HG02973 (cell line): Measurements from ENCODE around the gene EPHB2.

ENCODE experiments used
- ATAC-seq: cut with Tn5 transposase; IDR thresholded peaks from one replicate; pipeline ENCODE4 v1.9.1; 2021; ENCODE audit warnings: moderate library complexity; ENCODE audit not compliant: unreplicated experiment

EPHB2 gene

DNA sequence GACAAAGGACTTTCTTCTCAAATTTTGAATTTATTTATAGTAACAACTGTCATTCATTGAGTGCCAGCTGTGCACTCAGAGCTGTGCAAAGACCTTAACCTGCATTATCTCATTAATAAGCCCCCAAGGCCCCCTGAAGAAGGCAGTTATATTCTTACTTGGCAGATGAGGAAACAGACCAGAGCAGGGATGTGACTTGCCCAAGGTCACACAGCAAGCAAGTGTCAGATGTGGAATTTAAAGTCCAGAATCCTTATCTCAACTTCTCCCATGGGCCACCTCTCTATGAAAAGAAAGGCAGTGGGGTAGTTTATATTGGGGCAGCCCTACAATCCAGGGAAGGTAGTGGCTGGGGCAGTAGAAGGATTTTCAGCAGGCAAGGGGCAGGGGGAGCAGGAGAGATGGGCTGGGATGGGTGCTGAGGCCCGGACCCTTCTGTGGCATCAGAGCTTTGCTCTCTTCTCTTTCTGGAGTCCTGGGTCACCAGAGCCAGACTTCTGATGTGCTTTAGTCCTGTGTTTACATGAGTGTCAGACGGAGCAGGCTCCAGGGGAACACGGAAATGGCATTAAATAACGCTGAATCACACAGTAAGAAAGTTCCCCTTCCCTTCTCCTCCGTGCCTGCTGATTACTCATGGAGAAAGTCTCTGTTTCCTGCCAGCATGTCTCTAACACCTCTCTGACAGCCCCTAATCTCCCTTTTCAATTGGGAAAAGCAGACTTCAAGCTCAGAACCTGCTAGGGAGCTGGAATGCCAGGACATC, 39.5 kb downstream of the EPHB2 start:
- ATAC-seq, result no peak

DNA sequence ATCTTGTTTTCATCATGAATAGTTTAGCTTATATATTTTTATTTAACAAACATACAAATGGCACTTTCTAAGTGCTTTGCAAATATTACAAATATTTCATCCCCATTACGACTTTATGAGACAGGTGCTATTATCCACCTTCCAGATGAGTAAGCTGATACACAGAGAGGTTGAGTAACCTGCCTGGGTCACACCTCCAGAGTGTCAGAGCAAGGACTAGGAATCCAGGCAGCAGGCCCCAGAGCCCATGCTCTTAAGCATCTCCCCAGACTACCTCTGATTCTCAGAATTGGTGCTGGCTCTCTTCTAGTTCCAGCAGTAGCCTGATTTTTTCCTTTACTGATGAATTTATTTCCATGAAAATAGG, 40.0 kb downstream of the EPHB2 start:
- no peak for ATAC-seq

DNA sequence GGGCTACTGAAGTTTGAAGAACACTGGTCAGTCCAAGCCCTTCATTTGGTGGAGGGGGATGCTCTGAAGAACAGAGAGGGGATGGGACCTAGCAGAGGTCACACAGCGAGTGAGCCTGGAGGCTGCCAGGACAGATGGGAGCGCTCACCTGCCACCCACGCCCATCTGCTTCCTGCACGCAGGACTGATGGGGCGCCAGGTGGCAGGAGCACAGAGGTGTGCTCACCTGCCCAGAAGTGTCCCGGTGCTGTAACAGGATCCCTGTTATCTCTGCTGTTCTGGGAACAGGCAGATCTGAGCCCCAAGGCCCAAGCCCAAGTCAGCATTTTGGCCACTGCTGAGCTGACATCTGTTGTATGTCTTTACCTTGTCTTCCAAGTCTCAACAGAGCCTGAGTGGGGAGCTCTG, 40.5 kb downstream of the EPHB2 start:
- no peak for ATAC-seq

DNA sequence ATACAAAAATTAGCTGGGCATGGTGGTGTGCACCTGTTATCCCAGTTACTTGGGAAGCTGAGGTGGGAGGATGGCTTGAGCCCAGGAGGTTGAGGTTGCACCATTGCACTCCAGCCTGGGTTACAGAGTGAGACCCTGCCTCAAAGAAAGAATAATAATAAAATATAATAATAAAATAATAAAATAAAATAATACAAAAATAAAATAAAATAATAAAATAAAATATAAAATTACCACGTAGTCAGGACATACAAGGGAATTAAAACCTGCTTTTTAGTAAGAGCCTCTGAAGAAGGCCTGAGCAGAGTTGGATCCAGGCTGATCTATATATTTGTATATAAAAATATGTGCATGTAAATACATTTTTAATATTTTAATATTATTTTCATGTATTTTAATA, 41.7 kb downstream of the EPHB2 start:
- no peak for ATAC-seq

DNA sequence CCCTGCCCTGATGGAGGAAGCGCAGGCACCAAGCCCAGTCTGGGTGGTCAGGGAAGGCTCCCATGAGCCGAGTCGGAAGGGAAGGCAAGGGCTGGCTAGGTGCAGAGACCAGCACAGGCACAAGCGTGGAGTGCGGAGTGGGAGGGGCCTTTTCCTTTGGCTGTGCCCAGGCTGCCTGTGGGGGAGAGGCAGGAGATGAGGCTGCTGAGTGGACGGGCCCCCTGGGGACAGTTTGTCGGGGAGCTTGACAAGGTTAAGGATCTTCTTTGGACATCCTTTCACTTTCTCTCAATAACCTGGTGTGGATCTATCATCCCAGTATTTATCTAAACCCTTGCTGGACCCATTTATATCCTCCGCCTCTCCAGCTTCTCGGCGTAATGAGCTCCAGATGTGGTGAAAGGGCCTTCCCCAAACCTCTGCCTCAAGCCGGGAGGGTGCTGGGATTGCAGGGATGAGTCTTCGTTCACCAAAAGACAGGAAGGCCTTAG, 42.9 kb downstream of the EPHB2 start:
- ATAC-seq, result no peak

DNA sequence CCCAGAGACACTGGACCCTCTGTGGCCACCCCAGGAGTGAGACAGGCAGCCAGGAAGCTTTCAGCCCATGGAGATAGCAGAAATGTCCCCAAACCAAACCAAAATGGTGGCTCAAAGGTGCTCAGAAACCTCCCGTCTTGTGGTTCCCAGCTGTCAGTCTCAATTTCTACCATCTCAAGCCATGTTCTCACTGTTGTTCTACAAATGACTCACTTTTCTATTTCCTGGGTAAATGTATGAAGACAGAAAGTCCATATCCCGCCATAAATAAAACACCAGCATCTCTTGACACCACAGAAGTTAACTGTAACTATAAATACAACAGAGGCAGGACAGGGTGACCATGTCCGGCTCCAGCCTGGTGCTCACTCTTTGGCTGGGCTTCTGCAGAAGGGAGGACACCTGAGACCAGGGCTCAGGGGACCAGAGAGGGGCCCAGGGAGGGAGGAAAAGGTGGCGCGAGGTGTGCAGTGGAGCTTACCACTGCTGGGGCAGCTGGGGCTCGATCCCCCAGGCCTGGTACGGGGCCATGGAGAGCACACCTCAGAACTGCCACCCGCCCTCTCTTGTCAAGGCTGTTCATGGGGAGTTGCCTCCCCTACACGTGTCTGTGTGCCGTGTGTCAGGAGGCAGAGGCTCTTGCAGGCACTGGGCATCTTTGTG, 43.6 kb downstream of the EPHB2 start:
- no peak for ATAC-seq

DNA sequence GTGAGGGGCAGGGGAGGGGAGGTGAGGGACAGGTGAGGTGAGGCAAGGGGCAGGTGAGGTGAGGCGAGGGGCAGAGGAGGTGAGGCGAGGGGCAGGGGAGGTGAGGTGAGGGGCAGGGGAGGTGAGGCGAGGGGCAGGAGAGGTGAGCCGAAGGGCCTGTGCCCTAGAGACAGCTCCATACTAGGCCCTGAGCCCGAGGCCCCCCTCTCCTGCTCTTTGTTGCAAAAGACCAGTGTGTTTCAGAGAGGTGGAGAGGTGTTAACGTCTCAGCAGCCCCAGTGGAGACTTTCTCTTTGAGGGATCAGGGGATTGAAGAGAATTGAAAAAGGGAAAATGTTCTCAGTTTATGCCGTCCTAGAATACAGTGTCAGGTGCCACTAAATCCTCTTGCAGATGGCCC, 44.2 kb downstream of the EPHB2 start:
- ATAC-seq, result no peak

DNA sequence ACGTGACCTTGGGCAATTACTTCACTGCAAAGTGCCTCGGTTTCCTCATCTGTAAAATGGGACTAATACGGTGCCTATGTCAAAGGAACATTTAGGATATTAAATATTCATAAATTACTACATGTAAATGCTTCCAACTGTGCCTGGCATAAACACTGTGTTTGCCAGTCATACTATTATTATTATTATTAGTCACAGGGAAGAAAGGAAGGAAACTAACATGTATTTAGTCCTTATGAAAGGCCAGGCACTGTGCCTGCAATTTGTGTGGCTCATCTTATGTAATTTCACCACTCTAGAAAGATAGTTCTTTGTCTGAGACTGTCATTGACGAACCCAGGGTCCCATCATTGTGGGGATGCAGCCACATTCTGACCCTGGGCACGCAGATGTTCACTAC, 45.0 kb downstream of the EPHB2 start:
- ATAC-seq, result no peak

DNA sequence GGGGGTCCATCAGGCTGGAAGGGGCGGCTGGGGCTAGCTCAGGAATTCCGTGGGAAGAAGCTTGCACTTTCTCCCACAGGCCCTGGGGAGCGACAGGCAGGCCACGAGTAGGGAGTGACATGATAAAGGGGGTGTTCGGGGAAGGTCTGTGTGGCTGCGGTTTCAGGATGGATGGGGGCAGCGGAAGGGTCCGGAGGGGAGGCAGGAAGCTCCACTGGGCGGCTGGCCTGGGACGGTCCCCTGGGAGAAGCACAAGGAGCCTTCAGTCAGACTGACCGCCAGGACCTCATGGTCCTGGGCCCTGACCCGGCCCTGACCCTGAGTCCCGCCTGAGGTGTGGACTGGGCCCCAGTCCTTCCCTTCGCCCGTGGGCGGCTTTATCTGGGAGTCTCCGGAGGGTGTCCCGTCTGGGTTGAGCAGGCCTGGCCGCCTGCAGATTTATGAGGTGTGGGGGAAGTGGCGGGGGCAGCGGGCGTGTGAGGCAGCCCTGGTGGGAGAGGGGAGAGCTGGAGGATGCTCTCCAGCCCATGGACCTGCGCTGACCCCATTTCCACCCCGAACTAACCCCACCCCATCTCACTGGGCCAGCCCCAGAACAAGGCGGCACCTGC, 45.6 kb downstream of the EPHB2 start:
- ATAC-seq, result no peak

DNA sequence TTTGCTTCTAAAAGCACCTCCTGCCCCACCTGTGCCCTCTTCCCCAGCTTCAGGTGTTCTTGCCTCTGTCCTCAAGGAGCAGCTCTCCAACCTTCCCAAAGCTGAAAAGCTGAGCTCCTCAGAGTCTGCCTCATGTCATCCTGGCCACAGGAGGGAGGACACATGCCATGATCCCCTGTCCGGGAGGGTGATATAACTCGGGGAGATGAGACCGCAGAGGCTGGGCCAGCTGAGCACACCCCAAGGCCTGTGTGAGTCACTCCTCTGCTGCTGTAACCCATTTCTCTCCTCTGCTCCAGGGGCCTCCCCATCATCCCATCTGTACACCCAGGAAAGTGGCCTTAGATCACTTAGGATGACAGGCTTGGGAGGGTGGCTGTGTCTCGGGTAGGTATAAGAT, 49.8 kb downstream of the EPHB2 start:
- no peak for ATAC-seq

DNA sequence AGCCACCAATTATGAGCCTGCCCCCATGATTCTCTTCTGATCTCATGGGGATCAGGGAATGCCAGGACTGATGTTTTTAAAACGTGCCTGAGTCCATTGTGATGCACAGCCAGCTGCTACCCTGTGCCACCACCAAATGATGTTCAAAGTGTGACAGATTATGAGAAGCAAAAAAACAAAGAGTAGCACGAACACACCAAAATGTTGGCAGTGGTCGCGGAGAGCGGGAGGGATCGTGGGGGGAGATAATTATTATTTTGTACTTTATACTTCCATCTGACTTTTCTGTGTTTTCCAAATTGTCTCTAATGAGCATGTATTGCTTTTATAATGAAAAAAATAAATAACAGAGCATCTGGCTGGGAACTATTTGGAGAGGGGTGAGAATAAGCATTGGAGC, 50.5 kb downstream of the EPHB2 start:
- no peak for ATAC-seq

DNA sequence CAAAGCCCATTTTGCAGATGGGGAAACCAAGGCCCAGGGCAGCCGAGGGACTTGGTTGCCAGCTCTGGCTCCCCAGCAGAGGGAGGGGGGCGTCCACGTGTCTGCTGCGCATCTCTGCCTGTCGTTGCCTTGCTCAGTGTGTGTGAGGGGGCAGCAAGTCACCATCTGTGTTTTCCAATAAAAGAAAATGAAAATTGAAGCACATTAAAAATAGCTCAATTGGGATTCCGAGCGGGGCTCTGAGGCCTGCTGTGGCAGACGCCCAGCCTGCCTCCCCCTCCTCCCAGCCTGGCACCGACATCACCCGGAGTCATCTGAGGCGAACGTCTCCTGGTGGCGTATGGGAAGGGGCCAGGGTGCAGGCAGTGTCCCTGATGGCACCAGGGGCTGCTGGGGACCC, 51.2 kb downstream of the EPHB2 start:
- no peak for ATAC-seq

DNA sequence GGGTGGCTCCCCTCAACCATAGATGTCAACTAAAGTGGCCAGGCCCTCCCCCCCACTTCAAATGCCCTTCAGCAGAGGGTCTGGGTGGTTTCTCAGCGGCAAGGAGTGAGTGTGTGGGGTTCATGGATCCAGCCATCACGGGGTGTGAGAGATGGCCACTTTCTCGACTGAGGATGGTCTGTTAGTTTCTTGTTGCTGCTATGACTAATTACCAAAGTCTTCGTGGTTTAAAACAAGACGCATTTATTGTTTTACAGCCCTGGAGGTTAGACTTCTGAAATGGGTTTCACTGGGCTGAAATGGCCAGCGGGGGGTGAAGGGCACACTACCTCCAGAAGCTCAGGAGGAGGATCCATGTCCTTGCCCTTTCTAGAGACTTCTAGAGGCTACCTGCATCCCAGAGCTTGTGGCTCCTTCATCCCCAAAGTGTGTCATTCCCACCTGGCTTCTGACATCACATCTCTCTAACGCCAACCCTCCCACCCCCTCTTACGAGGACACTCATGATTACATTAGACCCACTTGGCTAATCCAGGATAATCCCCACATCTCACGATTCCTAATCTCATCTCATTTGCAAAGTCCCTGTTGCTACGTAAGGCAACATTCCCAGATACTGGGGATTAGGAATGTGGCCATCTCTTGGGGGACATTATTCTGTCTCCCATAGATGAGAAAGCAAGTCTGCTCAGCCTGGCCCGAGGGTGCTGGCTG, 53.0 kb downstream of the EPHB2 start:
- ATAC-seq, result no peak

DNA sequence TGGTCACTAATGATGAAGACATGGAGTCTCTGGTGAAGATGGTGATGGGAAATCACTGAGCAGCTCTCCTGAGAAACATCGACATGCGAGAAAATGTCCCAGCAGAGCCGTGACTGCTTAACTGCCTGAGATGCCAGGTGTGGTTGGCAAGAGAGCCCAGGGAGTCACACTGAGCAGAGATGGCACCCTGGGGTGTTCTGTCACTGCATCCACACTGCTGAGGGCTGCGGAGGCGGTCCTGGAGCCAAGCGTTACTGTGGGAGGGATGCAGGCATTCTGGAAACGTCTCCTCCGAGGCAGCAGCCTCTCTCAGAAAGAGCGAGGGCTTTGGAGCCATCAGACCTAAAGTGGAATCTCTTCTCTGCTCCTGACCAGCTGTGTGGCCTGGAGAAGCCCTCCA, 57.2 kb downstream of the EPHB2 start:
- no peak for ATAC-seq

DNA sequence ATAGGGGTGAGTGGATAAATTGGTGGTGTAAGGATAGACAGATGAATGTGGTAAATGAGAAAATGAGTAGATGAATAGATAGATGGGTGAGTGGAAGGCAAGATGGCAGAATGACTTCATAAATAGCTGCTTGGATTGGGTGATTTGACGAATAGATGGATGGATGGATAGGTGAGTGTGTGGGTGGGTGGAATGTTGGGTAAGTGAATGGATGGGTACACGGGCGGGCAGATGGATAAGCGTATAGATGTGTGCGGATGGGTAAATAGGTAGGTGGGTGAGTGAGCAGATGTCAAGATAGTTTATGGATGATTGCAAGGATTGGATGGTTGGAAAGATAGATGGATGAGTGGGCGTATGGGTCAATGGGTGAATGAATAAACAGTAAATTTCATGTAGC, 59.3 kb downstream of the EPHB2 start:
- no peak for ATAC-seq

DNA sequence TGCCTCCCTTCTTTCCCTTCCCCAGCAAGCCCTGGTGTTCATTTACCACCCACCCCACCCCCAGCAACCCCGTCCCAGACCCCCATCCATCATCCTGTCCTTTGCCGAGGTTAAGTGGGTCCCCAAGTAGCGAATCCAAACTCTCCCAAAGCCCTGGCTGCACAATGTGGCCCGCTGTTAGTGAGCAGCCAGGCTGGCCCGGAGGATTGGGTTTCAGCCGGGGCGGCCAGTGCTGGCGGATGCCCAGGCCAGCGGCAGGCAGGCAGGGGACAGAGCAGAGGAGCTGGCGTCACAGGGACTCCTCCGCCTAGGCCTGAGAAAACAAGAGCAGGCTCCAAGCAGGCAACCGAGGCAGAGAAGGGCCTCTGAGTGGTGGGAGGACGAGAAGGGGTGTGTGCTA, 61.4 kb downstream of the EPHB2 start:
- no peak for ATAC-seq

DNA sequence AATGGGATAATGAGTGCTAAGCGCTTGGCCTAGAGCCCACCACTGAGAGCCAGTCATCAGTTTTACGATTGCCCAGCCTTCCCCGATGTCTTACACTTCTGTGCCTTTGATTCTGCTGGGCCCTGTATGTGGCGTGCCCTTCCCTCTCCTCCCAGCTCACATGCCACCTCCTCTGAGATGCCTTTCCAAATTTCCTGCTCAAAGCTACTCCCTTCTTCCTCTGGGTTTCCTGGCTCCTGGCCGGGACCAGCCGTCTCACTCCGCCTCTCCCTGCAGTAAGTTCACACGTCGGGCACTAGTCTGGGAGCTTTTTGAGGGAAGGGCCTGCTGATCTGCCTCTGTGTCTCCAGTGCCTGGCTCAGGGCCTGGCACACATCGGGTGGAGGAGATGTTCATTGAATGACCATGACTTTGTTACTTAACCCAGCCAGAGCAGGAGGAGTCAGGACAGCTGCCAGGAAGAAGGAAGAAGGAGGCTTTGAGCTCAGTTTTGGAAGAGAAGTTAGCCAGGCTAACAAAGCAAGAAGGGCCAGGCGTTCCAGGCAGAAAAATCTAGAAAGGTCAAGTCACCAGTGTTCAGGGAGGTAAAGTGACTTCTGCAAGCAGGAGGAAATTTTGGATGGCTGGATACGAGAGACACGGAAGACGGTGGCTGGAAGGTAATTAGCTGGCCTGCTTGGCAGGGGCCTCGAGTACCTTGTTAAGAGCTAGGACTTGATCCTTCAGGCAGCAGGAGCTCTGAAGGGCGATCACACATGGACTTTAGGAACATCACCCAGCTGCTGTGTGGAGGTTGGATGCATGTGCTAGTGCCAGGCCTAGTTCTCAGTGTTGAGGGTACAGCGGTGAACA, 63.6 kb downstream of the EPHB2 start:
- ATAC-seq, result no peak

DNA sequence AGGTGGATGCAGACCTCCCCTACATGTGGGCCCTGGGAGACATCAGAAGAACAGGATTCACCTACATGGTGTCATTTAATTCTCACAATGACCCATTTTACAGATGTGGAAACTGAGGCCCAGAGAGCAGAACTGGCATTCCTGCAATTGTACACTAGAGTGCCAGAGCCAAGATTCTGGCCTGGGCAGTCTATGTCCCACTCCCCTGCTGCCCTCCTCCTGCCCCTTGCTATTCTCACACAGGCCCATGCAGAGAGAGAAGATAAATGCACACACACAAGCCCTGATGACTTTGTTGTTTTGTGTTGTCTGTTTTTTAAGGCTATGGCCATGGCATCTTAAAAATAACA, 64.2 kb downstream of the EPHB2 start:
- no peak for ATAC-seq

DNA sequence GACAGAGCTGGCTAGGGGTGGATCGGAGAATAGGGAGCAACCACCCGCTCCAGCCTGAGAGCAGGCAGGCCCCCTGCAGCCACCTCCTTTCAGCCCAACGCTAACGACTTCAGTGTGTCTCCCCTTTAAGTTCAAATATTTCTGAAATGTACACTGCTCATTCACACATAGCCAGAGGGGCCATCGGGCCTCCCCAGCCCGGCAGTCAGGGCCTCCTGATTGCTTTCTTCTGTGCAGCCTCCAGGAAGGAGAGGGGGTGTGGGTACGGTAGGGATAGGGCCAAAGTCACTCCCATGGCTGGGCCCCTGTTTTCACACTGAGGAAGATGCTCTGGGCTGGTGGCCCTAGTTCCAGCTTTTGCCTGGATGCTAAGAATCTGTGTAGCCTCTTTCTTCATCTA, 64.8 kb downstream of the EPHB2 start:
- no peak for ATAC-seq

DNA sequence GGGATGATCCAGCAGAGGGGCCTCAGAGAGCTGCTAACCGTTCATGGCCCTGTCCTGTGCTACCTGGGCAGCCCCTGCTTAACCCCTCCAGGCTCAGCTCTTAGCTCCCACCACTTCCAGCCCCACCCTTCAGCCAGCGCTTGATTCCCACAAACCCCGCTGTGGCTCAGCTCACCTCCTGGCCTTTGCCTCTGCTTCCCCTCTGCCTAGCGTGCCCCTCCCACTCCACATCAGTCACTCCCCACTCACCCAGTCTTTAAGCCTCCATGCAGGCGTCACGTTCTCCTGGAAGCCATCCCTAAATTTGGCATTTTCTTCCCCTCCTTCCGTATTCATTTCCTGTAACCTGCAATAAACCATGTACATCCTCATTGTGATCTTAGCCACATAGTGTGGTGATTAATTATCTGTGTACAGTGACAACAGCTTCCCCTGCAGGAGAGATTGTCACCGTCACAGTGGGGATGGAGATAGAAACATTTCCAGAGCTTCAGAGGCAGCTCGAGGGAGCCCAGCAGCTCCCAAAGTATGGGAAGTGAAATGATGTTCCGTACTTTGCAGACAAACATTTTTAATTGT, 65.5 kb downstream of the EPHB2 start:
- no peak for ATAC-seq
